HG02884 (cell line): ENCODE measurements around the gene XYLT1.
A peak's percentile ranks its signal among the peaks of the same experiment; 100 is the strongest.

Experiments used
- ATAC-seq: cut with Tn5 transposase; IDR thresholded peaks from one replicate; pipeline ENCODE4 v1.9.1; 2021; ENCODE audit warnings: mild to moderate bottlenecking, moderate library complexity; ENCODE audit not compliant: unreplicated experiment

The XYLT1 gene

DNA sequence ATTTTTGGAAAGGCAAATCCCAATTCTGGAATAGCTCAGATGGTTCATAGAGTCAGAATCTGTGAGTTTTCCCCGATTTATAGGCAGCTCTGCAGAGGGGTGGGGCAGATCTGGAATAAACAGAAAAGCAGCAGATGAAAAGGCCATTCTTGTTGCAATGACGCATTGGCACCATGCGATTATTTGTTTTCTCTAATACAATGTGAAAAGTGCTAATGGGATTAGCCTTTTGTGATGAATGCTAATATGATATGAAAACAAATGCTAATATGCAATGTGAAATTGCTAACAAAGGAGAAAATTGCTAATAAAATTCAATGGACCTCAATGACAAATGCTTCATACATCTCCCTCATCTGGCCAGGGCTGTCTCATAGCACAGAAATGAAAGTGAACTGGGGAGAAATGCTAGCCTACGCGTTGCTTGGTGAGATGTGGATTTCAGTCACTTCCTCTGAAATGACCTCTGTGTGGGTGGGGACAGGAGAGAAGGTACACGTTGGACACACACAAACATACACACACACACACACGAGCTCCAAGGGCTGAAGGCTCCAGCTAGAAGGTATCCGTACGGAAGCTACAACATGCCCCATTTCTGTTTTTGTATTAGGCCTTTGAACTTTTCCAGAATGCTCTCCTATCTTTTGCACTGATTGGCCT, 394.5 kb downstream of the XYLT1 start:
- ATAC-seq, result no peak

- ATAC-seq, result no peak
Observed at GRCh38 chr16:17072104-17072503, 398.7 kb downstream of the XYLT1 start.

- ATAC-seq, result peak; percentile 75
Observed at GRCh38 chr16:17070882-17071592, 399.7 kb downstream of the XYLT1 start.

DNA sequence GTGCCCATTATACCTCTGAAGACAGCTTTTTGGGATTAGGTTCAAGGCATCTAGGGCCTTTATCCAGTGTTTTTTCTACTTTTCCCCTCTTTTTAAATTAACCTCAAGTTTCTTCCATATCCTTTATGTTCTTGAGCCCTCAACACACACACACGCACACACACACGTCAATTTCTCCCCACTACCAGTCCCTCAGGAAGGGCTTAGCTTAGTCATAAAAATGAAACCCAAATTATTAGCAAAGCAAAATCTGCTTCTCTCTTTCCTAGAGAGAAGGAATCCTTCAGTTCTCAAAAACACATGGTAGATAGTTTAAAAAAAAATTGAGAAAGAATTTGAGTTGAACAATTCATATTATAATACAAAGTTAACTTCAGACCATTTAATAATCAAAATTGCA, 401.1 kb downstream of the XYLT1 start:
- ATAC-seq, result no peak

DNA sequence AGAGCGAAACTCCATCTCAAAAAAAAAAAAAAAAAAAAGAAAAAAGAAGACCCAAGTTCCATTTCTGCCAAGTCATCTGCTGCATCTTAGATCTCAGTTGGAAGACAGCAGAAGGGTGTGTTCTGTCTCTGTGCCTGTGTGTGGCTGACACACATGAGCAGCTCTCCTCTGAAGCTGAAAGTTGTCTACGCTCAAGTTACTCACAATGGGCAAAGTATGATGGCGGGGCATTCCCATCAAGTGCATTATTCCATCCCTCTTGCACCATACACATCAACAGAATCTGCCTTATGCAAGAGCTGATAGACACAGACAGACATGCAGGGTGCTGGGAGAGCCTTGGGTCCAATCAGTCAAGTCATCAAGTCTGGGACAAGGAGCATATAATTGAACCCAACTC, 402.2 kb downstream of the XYLT1 start:
- ATAC-seq, result no peak

- no peak for ATAC-seq
Observed at GRCh38 chr16:17067882-17068281, 402.9 kb downstream of the XYLT1 start.

DNA sequence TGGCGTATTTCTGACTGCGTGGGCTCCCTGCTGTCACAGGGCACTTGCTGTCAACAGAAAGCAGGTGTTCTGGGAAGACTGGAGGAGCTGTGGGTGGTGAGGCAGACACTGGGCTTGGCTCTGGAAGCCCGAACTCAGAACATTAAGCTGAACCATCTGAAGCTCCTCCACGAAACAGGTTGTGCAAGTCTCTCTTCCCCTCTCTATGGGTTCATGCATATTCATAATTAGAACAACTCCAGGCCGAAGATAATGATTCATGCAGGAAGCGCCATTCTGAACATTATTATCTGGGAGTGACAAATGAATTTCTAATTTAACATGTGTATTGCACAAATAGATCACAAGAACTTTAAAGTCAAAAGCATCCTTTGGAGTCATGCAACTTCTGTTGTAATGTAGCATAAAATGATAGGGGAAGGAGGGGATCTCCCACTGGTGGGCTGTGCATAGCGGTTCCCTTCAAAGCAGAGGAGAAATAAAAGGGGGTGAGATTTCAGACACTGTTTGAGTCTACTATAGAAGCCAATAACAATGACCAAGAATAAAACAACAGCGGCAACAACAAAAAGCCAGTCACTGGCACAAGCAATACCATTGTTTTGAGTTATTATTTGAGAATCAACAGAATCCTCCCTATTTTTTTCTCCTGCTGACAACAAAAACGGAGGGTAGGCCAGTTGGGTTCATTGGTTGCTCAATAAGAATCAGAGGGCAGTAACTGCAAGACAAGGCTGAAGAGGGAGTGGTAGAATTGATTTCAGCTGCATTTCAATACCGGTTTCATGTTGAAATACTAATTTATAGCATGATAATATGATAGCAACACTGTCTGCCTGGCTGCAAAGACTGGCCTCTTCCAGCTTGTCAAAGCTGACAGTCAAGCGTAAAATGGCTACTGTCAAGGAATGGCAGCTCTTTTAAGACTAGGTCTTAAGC, 407.3 kb downstream of the XYLT1 start:
- no peak for ATAC-seq

DNA sequence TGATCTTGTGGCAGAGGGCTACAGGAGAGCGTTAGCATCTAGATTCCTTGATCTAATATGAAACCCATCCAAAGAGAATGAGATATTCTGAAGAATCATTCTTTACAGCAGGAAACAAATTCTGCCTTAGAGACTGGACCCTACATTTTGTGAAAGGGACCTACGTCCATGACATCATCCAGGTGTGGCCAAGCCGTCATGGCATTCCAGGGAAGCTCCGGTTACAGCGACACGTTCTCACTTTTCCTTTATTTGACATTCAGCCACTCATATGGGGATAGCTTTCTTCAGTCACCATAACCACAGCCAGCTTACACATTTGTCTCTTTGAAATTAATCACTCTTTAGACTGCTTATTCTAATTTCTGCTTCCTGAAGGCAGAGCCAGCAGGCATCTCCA, 408.1 kb downstream of the XYLT1 start:
- no peak for ATAC-seq

DNA sequence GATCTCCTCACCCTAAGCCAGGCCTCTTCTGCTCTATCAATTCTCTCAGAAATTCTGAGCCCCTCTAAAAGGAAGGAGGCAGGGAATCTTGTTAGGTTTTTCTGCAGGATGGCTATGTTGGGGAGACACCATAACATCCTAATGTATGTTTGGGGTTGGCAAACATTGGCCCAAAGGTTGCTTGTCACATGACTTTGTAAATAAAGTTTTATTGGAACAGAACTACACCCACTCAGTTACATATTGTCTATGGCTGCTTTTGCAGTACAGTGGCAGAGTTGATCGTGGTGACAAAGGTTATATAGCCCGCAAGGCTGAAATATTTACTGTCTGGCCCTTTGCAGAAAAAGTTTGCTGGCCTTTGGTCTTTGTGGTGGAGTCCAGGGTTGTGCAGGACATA, 409.4 kb downstream of the XYLT1 start:
- ATAC-seq, result no peak

DNA sequence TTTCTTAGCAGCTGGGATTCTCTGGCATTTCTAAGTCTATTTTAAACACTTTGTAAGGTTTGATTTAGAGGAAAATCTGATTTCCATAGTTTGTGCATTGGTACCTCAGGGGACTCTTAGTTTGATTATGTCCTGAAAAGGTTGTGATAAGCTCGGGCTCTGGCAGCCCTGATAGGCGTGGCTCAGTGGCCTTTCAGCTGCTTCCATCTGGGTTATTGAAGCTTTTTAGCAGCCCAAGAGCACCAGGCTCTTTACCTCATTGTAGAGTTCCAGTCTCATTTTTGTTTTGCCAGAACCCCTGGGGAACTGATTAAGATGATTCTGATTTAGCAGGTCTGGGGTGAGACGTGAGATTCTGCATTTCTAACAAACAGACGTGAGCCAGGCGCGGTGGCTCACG, 412.3 kb downstream of the XYLT1 start:
- no peak for ATAC-seq

DNA sequence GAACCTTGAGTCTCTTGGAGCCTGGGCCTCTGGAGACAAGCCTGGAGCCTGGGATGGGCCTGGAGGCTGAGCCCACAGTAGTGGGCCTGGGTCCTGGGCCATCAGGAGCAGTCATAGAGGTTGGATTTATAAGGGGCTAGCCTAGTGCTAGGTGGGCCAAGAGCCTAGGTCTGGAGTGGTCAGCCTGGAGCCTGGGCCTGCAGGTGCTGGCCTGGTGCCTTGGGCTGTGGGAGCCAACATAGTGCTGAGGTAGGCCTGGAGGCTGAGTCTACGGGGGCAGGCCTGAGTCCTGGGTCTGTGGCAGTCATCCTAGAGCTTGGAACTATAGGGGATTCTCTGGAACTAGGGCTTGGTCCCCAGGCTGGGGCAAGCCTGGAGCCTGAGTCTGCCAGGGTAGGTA, 414.1 kb downstream of the XYLT1 start:
- ATAC-seq, result no peak

- ATAC-seq, result no peak
Observed at GRCh38 chr16:17053536-17054160, 417.1 kb downstream of the XYLT1 start.
